ENCODE results near the gene LAGE3. TPM values are rescaled to one million over a fixed set of nuclear protein-coding genes. Genes with fewer than 3 reads are reported as not detected.

LAGE3 gene
- total and polyA plus RNA-seq, 2 of the 8 experiments (the other 6 are each of a cell fraction or from before 2014, with no cell fraction given): 44.5 to 102 TPM

- TF ChIP-seq CHD2 (IDR thresholded peaks at IDR 0.05; ENCODE audit: low read length) (no peak), MAFK (IDR thresholded peaks at IDR 0.05; ENCODE audit: low read depth, low read length) (no peak), TAF7 (optimal IDR thresholded peaks at IDR 0.05; ENCODE audit: borderline replicate concordance, low read depth, low read length) (no peak), YY1 (IDR thresholded peaks at IDR 0.05; ENCODE audit: low read depth, low read length) (no peak)
- TF ChIP-seq, protein P1, sequence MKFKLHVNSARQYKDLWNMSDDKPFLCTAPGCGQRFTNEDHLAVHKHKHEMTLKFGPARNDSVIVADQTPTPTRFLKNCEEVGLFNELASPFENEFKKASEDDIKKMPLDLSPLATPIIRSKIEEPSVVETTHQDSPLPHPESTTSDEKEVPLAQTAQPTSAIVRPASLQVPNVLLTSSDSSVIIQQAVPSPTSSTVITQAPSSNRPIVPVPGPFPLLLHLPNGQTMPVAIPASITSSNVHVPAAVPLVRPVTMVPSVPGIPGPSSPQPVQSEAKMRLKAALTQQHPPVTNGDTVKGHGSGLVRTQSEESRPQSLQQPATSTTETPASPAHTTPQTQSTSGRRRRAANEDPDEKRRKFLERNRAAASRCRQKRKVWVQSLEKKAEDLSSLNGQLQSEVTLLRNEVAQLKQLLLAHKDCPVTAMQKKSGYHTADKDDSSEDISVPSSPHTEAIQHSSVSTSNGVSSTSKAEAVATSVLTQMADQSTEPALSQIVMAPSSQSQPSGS (IDR thresholded peaks at IDR 0.05; ENCODE audit: low read length): no peak
Measured at GRCh38 chrX:154507673-154508383, 28.7 kb upstream of the LAGE3 start (continued).
